GM10266 (cell line): Measurements from ENCODE around the gene MRAS.
"Not testable (repeated sequence)": the region's sequence is repeated elsewhere in the genome, so short reads cannot be mapped to it uniquely, and the experiment has no call there.

Experiments used
- DNase-seq: peaks from one replicate; pipeline ENCODE4 v3.0.0; 2012; ENCODE audit errors: extremely low spot score
- CTCF ChIP-seq: IDR thresholded peaks from 2 replicates; pipeline ENCODE4 v1.5.1; 2012; ENCODE audit warnings: mild to moderate bottlenecking, low read depth; ENCODE audit not compliant: control insufficient read depth, insufficient read depth; ENCODE audit errors: missing control alignments

MRAS gene

DNA sequence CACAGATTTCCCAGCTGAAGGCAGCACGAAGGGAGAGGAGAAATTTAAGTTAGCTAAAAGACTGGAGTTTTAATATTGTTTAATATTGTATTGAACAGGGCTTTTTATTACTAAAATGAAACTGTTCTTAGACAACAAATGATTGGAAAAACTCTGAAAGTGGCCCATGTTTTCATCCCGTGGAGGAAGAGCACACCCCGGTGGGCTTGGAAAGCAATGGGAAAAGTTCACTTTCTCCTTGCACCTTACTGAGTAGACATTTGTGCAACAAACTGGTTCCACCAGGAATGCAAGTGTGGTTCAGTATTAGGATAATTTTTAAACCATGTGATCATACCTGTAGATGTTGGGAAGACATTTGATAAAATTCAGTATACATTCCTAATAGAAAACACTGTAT lies 77.8 kb downstream of the MRAS start:
- no peak for TF ChIP-seq CTCF
- no peak for DNase-seq

- DNase-seq = not testable (repeated sequence)
Measured at GRCh38 chr3:138426754-138427153, 78.4 kb downstream of the MRAS start.

DNA sequence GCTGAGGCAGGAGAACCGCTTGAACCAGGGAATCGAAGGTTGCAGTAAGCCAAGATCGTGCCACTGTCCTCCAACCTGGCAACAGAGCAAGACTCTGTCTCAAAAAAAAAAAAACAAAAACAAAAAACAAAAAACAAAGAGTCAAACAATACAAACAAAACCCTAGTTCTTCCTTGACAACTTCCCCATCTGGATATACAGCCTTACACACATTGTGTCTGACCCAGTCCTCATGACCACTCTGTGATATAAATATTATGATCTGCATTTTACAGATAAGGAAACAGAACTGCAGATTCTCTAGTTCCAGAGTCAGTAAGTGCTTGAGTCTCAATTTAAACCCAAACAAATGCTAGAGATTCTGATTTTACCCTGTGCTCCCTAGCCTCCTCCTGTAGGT lies 81.3 kb downstream of the MRAS start:
- TF ChIP-seq CTCF = no peak

DNA sequence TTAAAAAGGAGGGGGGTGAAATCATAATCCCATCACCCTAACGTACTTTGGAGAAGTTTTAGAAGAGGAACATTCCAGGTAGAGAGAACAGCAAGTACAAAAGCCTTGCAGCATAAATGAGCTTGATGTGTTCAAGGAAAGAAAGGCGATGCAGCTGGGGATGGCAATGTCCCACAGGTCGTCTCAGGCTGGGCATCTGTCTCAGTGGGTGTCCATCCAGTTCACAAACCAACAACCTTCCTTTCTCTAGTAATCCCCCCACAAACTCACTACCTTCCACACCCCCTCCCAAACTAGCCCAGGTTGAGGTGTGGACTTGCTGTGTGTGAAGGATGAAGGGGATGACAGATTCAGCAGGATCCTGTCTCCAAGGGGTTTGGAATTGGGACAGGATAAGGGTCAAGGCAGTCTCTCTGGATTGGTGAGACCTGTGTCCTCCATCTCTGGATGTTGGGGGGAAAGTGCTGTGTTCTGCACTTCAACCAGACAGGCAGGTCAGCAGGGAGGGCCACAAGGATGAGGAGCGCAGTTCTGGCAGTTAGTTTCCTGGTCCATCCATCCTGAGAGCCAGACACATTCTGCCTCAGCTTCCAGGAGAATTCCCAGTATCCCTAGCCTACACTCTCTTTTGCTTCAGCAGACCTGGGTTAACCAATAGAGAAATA lies 84.3 kb downstream of the MRAS start:
- peak; percentile 5 for DNase-seq
- TF ChIP-seq CTCF = no peak

More for the DNA sequence above, 81.3 kb downstream of the MRAS start:
- DNase-seq = no peak

GRCh38 chr3:138433892-138434275 lies 85.5 kb downstream of the MRAS start:
- TF ChIP-seq CTCF = no peak
- peak; percentile 25 for DNase-seq

GRCh38 chr3:138434276-138434874 lies 86.0 kb downstream of the MRAS start, which contains the start of gene ESYT3:
TSS of gene ESYT3 (plus strand) at chr3:138434616. CDS start at chr3:138434799, 183 bp downstream.
- DNase-seq = peak; percentile 30
- TF ChIP-seq CTCF = no peak

- no peak for TF ChIP-seq CTCF
Measured at GRCh38 chr3:138434875-138435772, 86.7 kb downstream of the MRAS start.

More at GRCh38 chr3:138434875-138435772, 86.7 kb downstream of the MRAS start:
- peak; percentile 24 for DNase-seq
